SU-DHL-6 (cell line): ENCODE data around the gene CES4A.
A peak's percentile ranks its signal among the peaks of the same experiment; 100 is the strongest.

Experiments used
- H2AFZ ChIP-seq: fragments of 200-600 bp; sonication (generic); 2 replicates; pipeline ENCODE4 v1.6.1; 2014; ENCODE audit warnings: low read depth, mild to moderate bottlenecking, moderate library complexity, mixed read lengths, antibody characterized with exemption, low read length; ENCODE audit not compliant: severe bottlenecking
- H3F3A ChIP-seq: fragments of 200-600 bp; shearing (Covaris generic); 2 replicates; pipeline ENCODE4 v1.6.0; 2016; ENCODE audit warnings: antibody characterized with exemption, mild to moderate bottlenecking; ENCODE audit not compliant: insufficient read depth
- H3K27ac ChIP-seq: fragments of 200-600 bp; sonication (generic); 2 replicates; pipeline ENCODE4 v1.5.1; 2016; ENCODE audit warnings: low read depth, mild to moderate bottlenecking, low read length, moderate library complexity, mixed read lengths
- H3K27me3 ChIP-seq: fragments of 200-600 bp; sonication (generic), shearing (Covaris generic); 2 replicates; pipeline ENCODE4 v1.6.0; 2014; ENCODE audit warnings: mild to moderate bottlenecking, low read length
- H3K36me3 ChIP-seq: fragments of 200-600 bp; sonication (generic); 2 replicates; pipeline ENCODE4 v1.6.1; 2014; ENCODE audit warnings: mild to moderate bottlenecking, low read length, mixed read lengths
- H3K4me2 ChIP-seq: fragments of 300-600, 200-600 bp; shearing (Covaris generic), sonication (generic); 2 replicates; pipeline ENCODE4 v1.6.0; 2014; ENCODE audit warnings: low read length, low read depth, mild to moderate bottlenecking; ENCODE audit not compliant: poor library complexity, severe bottlenecking
- H3K4me3 ChIP-seq: fragments of 200-600 bp; sonication (generic); 2 replicates; pipeline ENCODE4 v1.5.1; 2014; ENCODE audit warnings: antibody characterized with exemption, low read length, mild to moderate bottlenecking, mixed read lengths; ENCODE audit not compliant: insufficient read depth, poor library complexity, severe bottlenecking
- H3K79me2 ChIP-seq: fragments of 200-600 bp; sonication (generic); 2 replicates; pipeline ENCODE4 v1.6.1; 2014; ENCODE audit warnings: mild to moderate bottlenecking, low read length, moderate library complexity; ENCODE audit not compliant: insufficient read depth
- H3K9ac ChIP-seq: fragments of 200-600 bp; sonication (generic); 2 replicates; pipeline ENCODE4 v1.7.0; 2014; ENCODE audit warnings: mild to moderate bottlenecking, low read length
- H3K9me2 ChIP-seq: fragments of 200-600 bp; sonication (generic); replicated peaks from 2 replicates; pipeline ENCODE4 v1.6.1; 2014; ENCODE audit warnings: low read length; ENCODE audit not compliant: insufficient read depth
- H3K9me3 ChIP-seq: fragments of 200-600 bp; sonication (generic); 2 replicates; pipeline ENCODE4 v1.6.1; 2014; ENCODE audit warnings: low read length, mixed read lengths; ENCODE audit not compliant: insufficient read depth
- H4K20me1 ChIP-seq: fragments of 200-600 bp; sonication (generic); 2 replicates; pipeline ENCODE4 v1.6.1; 2014; ENCODE audit warnings: low read depth, mild to moderate bottlenecking, antibody characterized with exemption, low read length, moderate library complexity, mixed read lengths
- EZH2phosphoT487 ChIP-seq: fragments of 200-600 bp; sonication (generic), shearing (Covaris generic); conservative IDR thresholded peaks from 2 replicates; pipeline ENCODE4 v1.6.1; 2018; ENCODE audit warnings: mild to moderate bottlenecking, antibody characterized with exemption, low read length, moderate library complexity, mixed read lengths
- TF ChIP-seq, protein P1 (sequence below): fragments of 200-600 bp; sonication (generic); IDR thresholded peaks from one replicate; pipeline ENCODE4 v1.5.1; 2017; ENCODE audit warnings: antibody characterized with exemption, mild to moderate bottlenecking, low read length, moderate library complexity; ENCODE audit not compliant: insufficient read depth, poor library complexity, severe bottlenecking

CES4A gene

DNA sequence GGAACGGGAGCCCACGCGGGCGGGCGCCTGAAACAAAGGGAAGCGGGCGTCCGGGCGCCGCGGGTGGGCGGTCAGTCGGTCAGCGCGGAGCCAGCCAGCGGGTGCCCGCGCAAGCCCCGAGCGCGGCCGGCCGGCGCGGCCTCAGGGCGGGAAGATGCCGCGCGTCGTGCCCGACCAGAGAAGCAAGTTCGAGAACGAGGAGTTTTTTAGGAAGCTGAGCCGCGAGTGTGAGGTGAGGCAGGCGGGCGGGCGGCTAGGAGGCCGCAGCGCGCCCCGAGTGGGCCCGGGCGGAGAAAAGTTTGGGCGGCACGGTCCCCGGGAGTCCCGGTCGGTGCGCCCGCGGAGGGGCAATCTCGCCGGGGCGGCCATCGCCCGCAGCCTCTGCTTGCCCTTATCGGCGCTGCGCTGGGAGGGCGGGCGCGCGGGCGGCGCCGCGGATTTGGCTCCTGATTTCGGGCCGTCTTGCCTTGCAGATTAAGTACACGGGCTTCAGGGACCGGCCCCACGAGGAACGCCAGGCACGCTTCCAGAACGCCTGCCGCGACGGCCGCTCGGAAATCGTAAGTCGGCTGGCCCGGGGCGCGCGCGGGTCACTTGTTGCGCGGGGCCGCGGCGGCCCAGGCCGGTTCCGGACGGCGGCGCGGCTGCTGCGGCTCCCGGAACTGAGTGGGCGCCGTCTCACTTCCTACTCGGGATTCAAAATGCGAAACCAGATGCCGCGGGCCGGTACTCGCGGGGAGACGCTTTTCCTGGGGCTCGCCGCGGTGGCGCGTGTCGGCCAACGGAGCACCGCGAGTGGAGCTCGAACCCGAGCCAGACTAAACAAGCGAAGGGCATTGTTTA, 41.1 kb downstream of the CES4A start:
- no peak for TF ChIP-seq EZH2phosphoT487
- TF ChIP-seq, protein P1, sequence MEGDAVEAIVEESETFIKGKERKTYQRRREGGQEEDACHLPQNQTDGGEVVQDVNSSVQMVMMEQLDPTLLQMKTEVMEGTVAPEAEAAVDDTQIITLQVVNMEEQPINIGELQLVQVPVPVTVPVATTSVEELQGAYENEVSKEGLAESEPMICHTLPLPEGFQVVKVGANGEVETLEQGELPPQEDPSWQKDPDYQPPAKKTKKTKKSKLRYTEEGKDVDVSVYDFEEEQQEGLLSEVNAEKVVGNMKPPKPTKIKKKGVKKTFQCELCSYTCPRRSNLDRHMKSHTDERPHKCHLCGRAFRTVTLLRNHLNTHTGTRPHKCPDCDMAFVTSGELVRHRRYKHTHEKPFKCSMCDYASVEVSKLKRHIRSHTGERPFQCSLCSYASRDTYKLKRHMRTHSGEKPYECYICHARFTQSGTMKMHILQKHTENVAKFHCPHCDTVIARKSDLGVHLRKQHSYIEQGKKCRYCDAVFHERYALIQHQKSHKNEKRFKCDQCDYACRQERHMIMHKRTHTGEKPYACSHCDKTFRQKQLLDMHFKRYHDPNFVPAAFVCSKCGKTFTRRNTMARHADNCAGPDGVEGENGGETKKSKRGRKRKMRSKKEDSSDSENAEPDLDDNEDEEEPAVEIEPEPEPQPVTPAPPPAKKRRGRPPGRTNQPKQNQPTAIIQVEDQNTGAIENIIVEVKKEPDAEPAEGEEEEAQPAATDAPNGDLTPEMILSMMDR: no peak
- Histone ChIP-seq H3K79me2 (peaks cover 54% of the 10 kb centered on the region), H4K20me1 (0 out of 2 replicates have a peak, but pooled peaks cover 8% of the 10 kb centered on the region), H3K27ac (peak overlapping the region; percentile 81), H3K9me3 (no peaks in the 10 kb centered on the region), H3K9ac (peak overlapping the region; percentile 99), H3K4me3 (peak overlapping the region; percentile 98), H3K36me3 (0 out of 2 replicates have a peak, but pooled peaks cover 9% of the 10 kb centered on the region), H3F3A (peaks cover 10% of the 10 kb centered on the region), H3K27me3 (no peaks in the 10 kb centered on the region), H3K4me2 (peak overlapping the region; percentile 98), H3K9me2 (no peaks in the 10 kb centered on the region), H2AFZ (peak overlapping the region; percentile 87)

DNA sequence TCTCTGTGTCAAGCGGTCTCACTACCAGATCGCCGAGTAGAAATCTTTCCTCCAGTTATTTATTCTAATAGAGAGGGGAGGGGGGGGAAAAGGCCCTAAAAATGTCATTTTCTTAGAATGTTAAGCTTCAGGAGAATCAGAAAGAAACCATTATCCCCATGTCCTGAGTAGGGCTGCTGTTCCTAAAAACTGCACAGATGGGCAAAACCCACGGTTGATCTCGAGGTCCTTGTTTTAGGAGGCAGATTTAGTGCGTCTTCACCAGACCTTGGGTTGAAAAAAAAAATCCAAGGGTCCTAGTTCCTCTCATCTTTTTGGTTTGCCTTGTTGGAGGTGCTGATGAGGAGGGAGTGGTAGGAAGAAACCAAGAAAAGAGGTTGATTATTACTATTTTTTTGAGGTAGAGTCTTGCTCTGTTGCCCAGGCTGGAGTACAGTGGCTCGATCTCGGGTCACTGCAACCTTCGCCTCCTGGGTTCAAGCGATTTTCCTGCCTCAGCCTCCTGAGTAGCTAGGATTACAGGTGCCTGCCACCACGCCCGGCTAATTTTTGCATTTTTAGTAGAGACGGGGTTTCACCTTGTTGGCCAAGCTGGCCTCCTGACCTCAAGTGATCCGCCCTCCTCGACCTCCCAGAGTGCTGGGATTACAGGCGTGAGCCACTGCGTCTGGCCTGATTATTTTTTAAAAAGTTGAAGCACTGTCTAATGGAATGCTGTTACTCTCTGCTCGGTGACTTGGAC, 42.0 kb downstream of the CES4A start:
- H3K9me3 ChIP-seq: no peaks in the 10 kb centered on the region
- no peak overlapping the region for H2AFZ ChIP-seq
- peaks cover 12% of the 10 kb centered on the region for H3F3A ChIP-seq
- no peaks in the 10 kb centered on the region for H3K27me3 ChIP-seq
- peaks cover 63% of the 10 kb centered on the region for H3K79me2 ChIP-seq
- H3K9ac ChIP-seq: peak overlapping the region; percentile 99
- 0 out of 2 replicates have a peak, but pooled peaks cover 8% of the 10 kb centered on the region for H4K20me1 ChIP-seq
- H3K9me2 ChIP-seq: no peaks in the 10 kb centered on the region
- H3K4me3 ChIP-seq: peak overlapping the region; percentile 98
- TF ChIP-seq, protein P1: no peak
- no peak for TF ChIP-seq EZH2phosphoT487
- peak overlapping the region; percentile 98 for H3K4me2 ChIP-seq
- H3K27ac ChIP-seq: peak overlapping the region; percentile 81
- H3K36me3 ChIP-seq: 0 out of 2 replicates have a peak, but pooled peaks cover 11% of the 10 kb centered on the region

DNA sequence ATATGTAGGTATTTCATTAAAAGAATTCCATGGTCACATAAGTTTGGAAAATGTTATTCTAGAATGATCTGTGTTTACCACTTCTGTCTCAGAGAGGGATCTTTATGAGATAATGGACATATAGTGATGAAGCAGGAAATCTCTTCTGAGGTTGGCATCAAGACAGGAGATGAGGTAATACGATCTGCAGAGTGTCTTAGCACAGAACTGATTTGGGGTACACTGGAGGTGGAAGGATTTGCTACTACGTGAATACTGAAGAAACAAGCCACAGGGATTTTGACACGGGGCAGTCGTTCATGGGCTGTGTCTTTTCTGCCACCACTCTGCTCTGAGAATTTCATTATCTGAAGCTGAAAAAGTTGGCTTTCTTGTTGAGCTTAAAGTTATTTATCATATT, 46.1 kb downstream of the CES4A start:
- Histone ChIP-seq H3K79me2 (peaks cover 99% of the 10 kb centered on the region), H3K27me3 (no peaks in the 10 kb centered on the region), H3K36me3 (peaks cover 37% of the 10 kb centered on the region), H3K4me2 (peak overlapping the region; percentile 25), H3K4me3 (no peak overlapping the region), H3K9me2 (no peaks in the 10 kb centered on the region), H3K9ac (no peak overlapping the region), H3K9me3 (no peaks in the 10 kb centered on the region), H2AFZ (no peak overlapping the region), H4K20me1 (peaks cover 25% of the 10 kb centered on the region), H3F3A (peaks cover 18% of the 10 kb centered on the region), H3K27ac (no peak overlapping the region)
- TF ChIP-seq EZH2phosphoT487: no peak
- TF ChIP-seq, protein P1: no peak
